ENCODE results near the gene SYNM.

The SYNM gene

DNA sequence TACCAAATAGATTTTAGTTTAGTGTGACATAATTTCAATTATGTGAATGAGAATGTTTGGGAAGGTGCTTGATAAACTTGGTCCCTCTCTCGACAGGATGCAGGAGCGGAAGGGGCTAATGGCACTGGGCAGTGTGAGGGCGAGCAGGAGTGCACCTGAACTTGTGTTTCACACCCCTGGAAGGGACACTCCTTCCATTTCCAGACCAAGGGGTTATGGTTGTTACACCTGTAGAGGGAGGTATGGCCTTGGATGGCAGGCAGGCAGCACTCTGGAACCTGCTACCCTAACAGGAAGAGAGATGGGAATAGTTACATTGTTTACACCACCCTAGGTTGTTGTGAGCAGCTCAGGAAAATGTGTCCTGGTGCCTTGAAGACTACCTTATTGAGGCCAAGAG lies 22.1 kb downstream of the SYNM start:
- H3K36me3 Mint-ChIP-seq (ENCODE audit: low read depth), result peaks cover 26% of the 10 kb centered on the region
- no peaks in the 10 kb centered on the region for H3K9me3 Mint-ChIP-seq
- H3K4me3 Mint-ChIP-seq, result no peak overlapping the region
- no peak for TF ChIP-seq CTCF (IDR thresholded peaks at IDR 0.05; ENCODE audit: unreplicated experiment in 3 of 3)
- H3K4me1 Mint-ChIP-seq, result peaks cover 18% of the 10 kb centered on the region
- no peak overlapping the region for H3K27ac Mint-ChIP-seq
- no peaks in the 10 kb centered on the region for H3K27me3 Mint-ChIP-seq (ENCODE audit: low read depth)

DNA sequence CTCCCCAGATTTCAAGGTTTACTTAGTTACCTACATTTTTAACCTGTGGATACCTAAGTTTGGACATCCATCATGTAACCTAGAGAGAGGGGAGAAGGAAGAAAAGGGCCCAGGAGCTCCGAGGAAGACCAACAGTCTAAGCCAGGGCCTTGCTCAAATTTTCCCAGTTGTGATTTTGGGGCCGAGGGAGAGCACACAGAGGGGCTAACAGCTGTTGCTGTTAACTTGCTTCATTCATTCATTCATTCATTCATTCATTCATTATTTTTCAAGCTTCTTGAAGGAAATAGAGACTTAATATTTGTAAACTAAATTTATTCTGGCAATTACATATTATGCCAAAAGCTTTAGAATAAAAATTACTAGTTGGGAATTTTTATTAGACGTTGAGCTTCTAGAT lies 22.9 kb downstream of the SYNM start:
- no peak overlapping the region for H3K27ac Mint-ChIP-seq
- H3K4me3 Mint-ChIP-seq, result no peak overlapping the region
- H3K36me3 Mint-ChIP-seq (ENCODE audit: low read depth), result peaks cover 26% of the 10 kb centered on the region
- peaks cover 24% of the 10 kb centered on the region for H3K4me1 Mint-ChIP-seq
- H3K9me3 Mint-ChIP-seq, result no peaks in the 10 kb centered on the region
- H3K27me3 Mint-ChIP-seq (ENCODE audit: low read depth), result no peaks in the 10 kb centered on the region
- no peak for TF ChIP-seq CTCF (IDR thresholded peaks at IDR 0.05; ENCODE audit: unreplicated experiment in 3 of 3)

DNA sequence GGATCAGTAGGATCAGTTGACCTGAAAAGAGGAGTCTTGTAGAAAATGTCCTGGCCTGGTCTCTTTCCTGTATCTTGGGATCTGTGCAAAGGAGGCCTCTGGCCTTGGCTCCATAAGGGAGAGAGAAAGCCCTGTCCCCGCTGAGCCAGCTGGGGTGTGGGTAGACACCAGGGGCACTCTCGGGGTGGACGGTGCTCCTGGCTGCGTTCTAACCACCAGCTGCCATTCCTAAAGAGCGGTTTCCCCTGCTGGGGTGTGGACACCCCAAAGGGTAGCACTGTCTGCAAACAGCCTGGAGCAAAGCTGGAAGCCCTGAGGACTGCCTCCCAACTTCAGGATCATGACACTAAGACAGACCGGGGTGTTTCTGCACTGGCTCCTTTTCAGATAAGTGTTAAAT lies 23.5 kb downstream of the SYNM start:
- no peaks in the 10 kb centered on the region for H3K9me3 Mint-ChIP-seq
- H3K27me3 Mint-ChIP-seq (ENCODE audit: low read depth), result no peaks in the 10 kb centered on the region
- H3K4me3 Mint-ChIP-seq, result no peak overlapping the region
- no peak overlapping the region for H3K27ac Mint-ChIP-seq
- peaks cover 24% of the 10 kb centered on the region for H3K4me1 Mint-ChIP-seq
- TF ChIP-seq CTCF (IDR thresholded peaks at IDR 0.05; ENCODE audit: unreplicated experiment in 3 of 3), result no peak
- peaks cover 26% of the 10 kb centered on the region for H3K36me3 Mint-ChIP-seq (ENCODE audit: low read depth)

DNA sequence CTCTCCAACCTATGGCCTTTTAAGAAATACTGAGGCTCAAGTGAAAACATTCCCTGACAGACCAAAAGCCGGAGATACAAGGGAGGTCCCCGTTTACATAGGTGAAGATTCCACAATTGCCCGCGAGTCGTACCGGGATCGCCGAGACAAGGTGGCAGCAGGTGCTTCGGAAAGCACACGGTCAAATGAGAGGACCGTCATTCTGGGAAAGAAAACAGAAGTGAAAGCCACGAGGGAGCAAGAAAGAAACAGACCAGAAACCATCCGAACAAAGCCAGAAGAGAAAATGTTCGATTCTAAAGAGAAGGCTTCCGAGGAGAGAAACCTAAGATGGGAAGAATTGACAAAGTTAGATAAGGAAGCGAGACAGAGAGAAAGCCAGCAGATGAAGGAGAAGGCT lies 24.8 kb downstream of the SYNM start:
- Mint-ChIP-seq H3K27me3 (ENCODE audit: low read depth) (no peaks in the 10 kb centered on the region), H3K4me1 (peaks cover 16% of the 10 kb centered on the region), H3K4me3 (no peak overlapping the region), H3K9me3 (no peaks in the 10 kb centered on the region), H3K27ac (no peak overlapping the region), H3K36me3 (ENCODE audit: low read depth) (peaks cover 26% of the 10 kb centered on the region)
- TF ChIP-seq CTCF (IDR thresholded peaks at IDR 0.05; ENCODE audit: unreplicated experiment in 3 of 3), result no peak

DNA sequence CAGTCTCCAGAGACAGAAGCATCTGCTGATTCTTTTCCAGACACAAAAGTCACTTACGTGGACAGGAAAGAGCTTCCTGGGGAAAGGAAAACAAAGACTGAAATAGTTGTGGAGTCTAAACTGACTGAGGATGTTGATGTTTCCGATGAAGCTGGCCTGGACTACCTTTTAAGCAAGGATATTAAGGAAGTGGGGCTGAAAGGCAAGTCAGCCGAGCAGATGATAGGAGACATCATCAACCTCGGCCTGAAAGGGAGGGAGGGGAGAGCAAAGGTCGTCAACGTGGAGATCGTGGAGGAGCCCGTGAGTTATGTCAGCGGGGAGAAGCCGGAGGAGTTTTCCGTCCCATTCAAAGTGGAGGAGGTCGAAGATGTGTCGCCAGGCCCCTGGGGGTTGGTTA lies 25.4 kb downstream of the SYNM start:
- Mint-ChIP-seq H3K9me3 (no peaks in the 10 kb centered on the region), H3K27ac (peak overlapping the region in 1 of 3 experiments; percentile 3), H3K36me3 (ENCODE audit: low read depth) (peaks cover 31% of the 10 kb centered on the region), H3K4me3 (no peak overlapping the region), H3K4me1 (peaks cover 14% of the 10 kb centered on the region), H3K27me3 (ENCODE audit: low read depth) (no peaks in the 10 kb centered on the region)
- TF ChIP-seq CTCF (IDR thresholded peaks at IDR 0.05; ENCODE audit: unreplicated experiment in 3 of 3), result no peak

DNA sequence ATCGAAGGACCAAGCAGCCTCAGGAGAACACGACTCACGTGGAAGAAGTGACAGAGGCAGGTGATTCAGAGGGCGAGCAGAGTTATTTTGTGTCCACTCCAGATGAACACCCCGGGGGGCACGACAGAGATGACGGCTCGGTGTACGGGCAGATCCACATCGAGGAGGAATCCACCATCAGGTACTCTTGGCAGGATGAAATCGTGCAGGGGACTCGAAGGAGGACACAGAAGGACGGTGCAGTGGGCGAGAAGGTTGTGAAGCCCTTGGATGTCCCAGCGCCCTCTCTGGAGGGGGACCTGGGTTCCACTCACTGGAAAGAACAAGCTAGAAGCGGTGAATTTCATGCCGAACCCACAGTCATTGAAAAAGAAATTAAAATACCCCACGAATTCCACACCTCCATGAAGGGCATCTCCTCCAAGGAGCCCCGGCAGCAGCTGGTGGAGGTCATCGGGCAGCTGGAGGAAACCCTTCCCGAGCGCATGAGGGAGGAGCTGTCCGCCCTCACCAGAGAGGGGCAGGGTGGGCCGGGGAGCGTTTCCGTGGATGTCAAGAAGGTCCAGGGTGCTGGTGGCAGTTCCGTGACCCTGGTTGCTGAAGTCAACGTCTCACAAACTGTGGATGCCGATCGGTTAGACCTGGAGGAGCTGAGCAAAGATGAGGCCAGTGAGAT lies 26.0 kb downstream of the SYNM start:
- Mint-ChIP-seq H3K4me1 (peaks cover 14% of the 10 kb centered on the region), H3K36me3 (ENCODE audit: low read depth) (peaks cover 36% of the 10 kb centered on the region), H3K27ac (peak overlapping the region in 1 of 3 experiments; percentile 3), H3K9me3 (no peaks in the 10 kb centered on the region), H3K4me3 (no peak overlapping the region), H3K27me3 (ENCODE audit: low read depth) (no peaks in the 10 kb centered on the region)
- no peak for TF ChIP-seq CTCF (IDR thresholded peaks at IDR 0.05; ENCODE audit: unreplicated experiment in 3 of 3)
